Pancreas (tissue), 10 donors: ENCODE results near the gene PHF21B. TPM values are rescaled to one million over a fixed set of nuclear protein-coding genes. Genes with fewer than 3 reads are reported as not detected.
"Not testable (repeated sequence)": the region's sequence is repeated elsewhere in the genome, so short reads cannot be mapped to it uniquely, and the experiment has no call there.

Experiments
- ATAC-seq, 4 donors: fragments of 200-7000 bp; cut with Tn5 transposase; one replicate each; pipeline versions ENCODE4 v1.8.0 to v1.9.1; 2020; ENCODE audit warnings: mild to moderate bottlenecking in 4 of 4, moderate library complexity in 4 of 4
- DNase-seq, 6 donors: peaks; one replicate each; pipeline ENCODE4 v3.0.0-alpha.2; 2020
- FAIRE-seq: peaks from 2 replicates; lab custom pipeline; 2012; peaks lifted over from hg19 to GRCh38; lab: Jason Lieb, UNC
- H3K27ac ChIP-seq, 4 donors: fragments of 200-600 bp; sonication (generic); 1 replicate in 3 of 4; 2 replicates in 1 of 4; pipeline versions ENCODE4 v1.5.0 to v1.8.0; 2020
- H3K27me3 ChIP-seq, 4 donors: fragments of 200-600 bp; one replicate each; pipeline ENCODE4 v1.8.0; 2021
- H3K36me3 ChIP-seq, 3 donors: fragments of 200-600 bp; sonication (generic) in 1 of 3; one replicate each; pipeline versions ENCODE4 v1.5.0 to v1.8.0; 2020 to 2021
- H3K4me1 ChIP-seq, 3 donors: fragments of 200-600 bp; one replicate each; pipeline ENCODE4 v1.8.0; 2021
- H3K4me3 ChIP-seq, 4 donors: fragments of 200-600 bp; sonication (generic) in 2 of 4; one replicate each; pipeline versions ENCODE4 v1.5.0 to v1.8.0; 2020 to 2021
- H3K9me3 ChIP-seq, 4 donors: fragments of 200-600 bp; one replicate each; pipeline ENCODE4 v1.8.0; 2021
- CTCF ChIP-seq, 4 donors: fragments of 200-600 bp; sonication (generic) in 3 of 4; IDR thresholded peaks; one replicate each; pipeline versions ENCODE4 v1.5.0 to v1.8.0; 2021; ENCODE audit warnings: antibody characterized with exemption in 4 of 4
- WGBS, 2 donors: extraction: QIAGEN DNeasy Blood & Tissue Kit; methylation state at CpG; one replicate each; pipeline ENCODE4 v1.1.7; 2013; 5-methylcytosine and 5-hydroxymethylcytosine counted together
- intact Hi-C, 3 donors: fragments of 100-400 bp; cut with DNase I; formaldehyde crosslinking; loops; one replicate each; pipeline versions ENCODE4 v1.11.1 to v1.14.2; 2022
- polyA plus RNA-seq, 2 donors: library from polyadenylated mRNA; stranded (reverse); fragments of 200-250 nt; gene quantifications; one replicate each; pipeline ENCODE4 v1.2.3, GENCODE V29; 2013
- total RNA-seq, 6 donors: library from RNA; stranded (reverse); fragmentation: NEBNext Ultra II Directional in 4 of 6; extraction: Animal tissue kit (Norgen Biotek cat#: 25700) in 4 of 6; gene quantifications; one replicate each; pipeline versions ENCODE4 v1.2.1 to v1.2.4, GENCODE V29; 2021 to 2023
- donor health status: healthy with polysubstance abuse.
- donor health status: DM: no; HTN: no; CAD: no; lungs with moderate emphysema.
- donor health status: DM: no; HTN: no; CAD: no.
- donor health status: control.
- donor health status: control.
- donor health status: Bipolar disorder and iron deficiency.
- donor health status: DM: yes; HTN: yes; CAD: no.
- donor health status: DM: no; HTN: no; CAD: no.
- donor health status: DM: no; HTN: no; CAD: no.
- donor health status: DM: yes; HTN: yes; CAD: no.

The PHF21B gene
- total and polyA plus RNA-seq, 8 donors, result 0.34 to 2.9 (median 0.57) TPM; not detected in 1

GRCh38 chr22:45053094-45053493, 43.3 kb upstream of the PHF21B start:
- no peak for FAIRE-seq
- 19 to 22% methylated on average over 1 of the region's 1 CpG for WGBS, 2 donors

GRCh38 chr22:45052665-45053064, 42.9 kb upstream of the PHF21B start:
- DNase-seq, H3K27ac ChIP-seq, H3K36me3 ChIP-seq, H3K27me3 ChIP-seq, ATAC-seq, H3K4me3 ChIP-seq, FAIRE-seq, intact Hi-C loops, H3K9me3 ChIP-seq, H3K4me1 ChIP-seq: not testable (repeated sequence)
- 14 to 20% methylated on average over 3 of the region's 3 CpGs for WGBS, 2 donors

More at GRCh38 chr22:45053094-45053493, 43.3 kb upstream of the PHF21B start:
- no peak for DNase-seq
- H3K4me1 ChIP-seq, result no peaks in the 10 kb centered on the region
- ATAC-seq, result no peak
- TF ChIP-seq CTCF (IDR thresholded peaks at IDR 0.05), result no peak
- H3K36me3 ChIP-seq, result no peaks in the 10 kb centered on the region
- H3K27me3 ChIP-seq, result no peaks in the 10 kb centered on the region
- no peak overlapping the region for H3K4me3 ChIP-seq
- intact Hi-C loops, result no loop called here
- H3K27ac ChIP-seq, result no peak overlapping the region
- no peaks in the 10 kb centered on the region for H3K9me3 ChIP-seq

- ATAC-seq (no peak), DNase-seq (no peak), FAIRE-seq (no peak)
- no peaks in the 10 kb centered on the region for H3K9me3 ChIP-seq
- H3K4me3 ChIP-seq, result no peak overlapping the region
- intact Hi-C loops, result no loop called here
- H3K27me3 ChIP-seq, result no peaks in the 10 kb centered on the region
- no peak for TF ChIP-seq CTCF (IDR thresholded peaks at IDR 0.05)
- 52 to 70% methylated on average over 10 of the region's 10 CpGs for WGBS, 2 donors
- H3K27ac ChIP-seq, result no peak overlapping the region
- H3K4me1 ChIP-seq, result no peaks in the 10 kb centered on the region
- no peaks in the 10 kb centered on the region for H3K36me3 ChIP-seq
Measured at GRCh38 chr22:45051946-45052345, 42.1 kb upstream of the PHF21B start.

GRCh38 chr22:45051419-45051818, 41.6 kb upstream of the PHF21B start:
- H3K27me3 ChIP-seq, result no peaks in the 10 kb centered on the region
- no peak for DNase-seq
- no peak overlapping the region for H3K27ac ChIP-seq
- intact Hi-C loops, result no loop called here
- ATAC-seq, result no peak
- 68 to 73% methylated on average over 8 of the region's 8 CpGs for WGBS, 2 donors
- no peak for TF ChIP-seq CTCF (IDR thresholded peaks at IDR 0.05)
- no peak overlapping the region for H3K4me3 ChIP-seq
- no peaks in the 10 kb centered on the region for H3K4me1 ChIP-seq
- FAIRE-seq, result no peak
- H3K36me3 ChIP-seq, result no peaks in the 10 kb centered on the region
- no peaks in the 10 kb centered on the region for H3K9me3 ChIP-seq

GRCh38 chr22:45047260-45047659, 37.5 kb upstream of the PHF21B start:
- DNase-seq, result no peak
- H3K4me1 ChIP-seq, result no peaks in the 10 kb centered on the region
- H3K27ac ChIP-seq, result no peak overlapping the region
- ATAC-seq, result no peak
- H3K4me3 ChIP-seq, result no peak overlapping the region
- intact Hi-C loops, result no loop called here
- H3K36me3 ChIP-seq, result no peaks in the 10 kb centered on the region
- no peak for FAIRE-seq
- WGBS, 2 donors, result 9 to 16% methylated on average over 6 of the region's 6 CpGs
- TF ChIP-seq CTCF (IDR thresholded peaks at IDR 0.05), result no peak
- H3K27me3 ChIP-seq, result peaks cover 0 to 3% (median 0%) of the 10 kb centered on the region in 4 donors
- no peaks in the 10 kb centered on the region for H3K9me3 ChIP-seq
